Lower leg skin (tissue), 3 donors: ENCODE data around the gene ARHGAP22.

Experiments used
- CTCF ChIP-seq, 3 donors: fragments of 450-650 bp; IDR thresholded peaks; one replicate each; pipeline ENCODE4 v1.5.1; 2016; ENCODE audit warnings: antibody characterized with exemption in 3 of 3, mild to moderate bottlenecking in 3 of 3, moderate library complexity in 2 of 3
- POLR2A ChIP-seq, 2 donors: fragments of 450-650 bp; IDR thresholded peaks; one replicate each; pipeline ENCODE4 v1.6.1; 2016 to 2017; ENCODE audit warnings: antibody characterized with exemption in 2 of 2, mild to moderate bottlenecking in 1 of 2, moderate library complexity in 1 of 2

GRCh38 chr10:48609441-48609840 is 4.6 kb upstream of the ARHGAP22 start:
- TF ChIP-seq POLR2A (IDR thresholded peaks at IDR 0.05): no peak
- TF ChIP-seq CTCF (IDR thresholded peaks at IDR 0.05): no peak
